NB4 (cell line): Measurements from ENCODE around the gene PRX.

Source experiments
- DNase-seq: peaks from one replicate; pipeline ENCODE4 v3.0.0; 2010; ENCODE audit warnings: low read depth
- H3K4me3 ChIP-seq: one replicate; pipeline ENCODE4 v1.5.1; 2011; ENCODE audit warnings: mild to moderate bottlenecking, low read depth, low read length, moderate library complexity
- MAX ChIP-seq: IDR thresholded peaks from 2 replicates; pipeline ENCODE4 v1.6.1; 2011; ENCODE audit warnings: low read depth, low read length
- MYC ChIP-seq: IDR thresholded peaks from 2 replicates; pipeline ENCODE4 v1.6.1; 2011; ENCODE audit warnings: low read depth, low read length
- POLR2A ChIP-seq: IDR thresholded peaks from 2 replicates; pipeline ENCODE4 v1.6.1; 2011; ENCODE audit warnings: mild to moderate bottlenecking; ENCODE audit not compliant: insufficient read length; ENCODE audit errors: extremely low read depth
- TF ChIP-seq, protein P1 (sequence below): IDR thresholded peaks from one replicate; pipeline ENCODE4 v1.5.1; 2012; ENCODE audit warnings: low read depth, low read length

The PRX gene

GRCh38 chr19:40444825-40445312, 31.7 kb upstream of the PRX start:
- peak overlapping the region; percentile 57 for H3K4me3 ChIP-seq
- no peak for DNase-seq
- TF ChIP-seq POLR2A: no peak
- TF ChIP-seq, protein P1, sequence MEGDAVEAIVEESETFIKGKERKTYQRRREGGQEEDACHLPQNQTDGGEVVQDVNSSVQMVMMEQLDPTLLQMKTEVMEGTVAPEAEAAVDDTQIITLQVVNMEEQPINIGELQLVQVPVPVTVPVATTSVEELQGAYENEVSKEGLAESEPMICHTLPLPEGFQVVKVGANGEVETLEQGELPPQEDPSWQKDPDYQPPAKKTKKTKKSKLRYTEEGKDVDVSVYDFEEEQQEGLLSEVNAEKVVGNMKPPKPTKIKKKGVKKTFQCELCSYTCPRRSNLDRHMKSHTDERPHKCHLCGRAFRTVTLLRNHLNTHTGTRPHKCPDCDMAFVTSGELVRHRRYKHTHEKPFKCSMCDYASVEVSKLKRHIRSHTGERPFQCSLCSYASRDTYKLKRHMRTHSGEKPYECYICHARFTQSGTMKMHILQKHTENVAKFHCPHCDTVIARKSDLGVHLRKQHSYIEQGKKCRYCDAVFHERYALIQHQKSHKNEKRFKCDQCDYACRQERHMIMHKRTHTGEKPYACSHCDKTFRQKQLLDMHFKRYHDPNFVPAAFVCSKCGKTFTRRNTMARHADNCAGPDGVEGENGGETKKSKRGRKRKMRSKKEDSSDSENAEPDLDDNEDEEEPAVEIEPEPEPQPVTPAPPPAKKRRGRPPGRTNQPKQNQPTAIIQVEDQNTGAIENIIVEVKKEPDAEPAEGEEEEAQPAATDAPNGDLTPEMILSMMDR: peak; percentile 4
- peak; percentile 43; the same call in 1 of the 2 replicates for TF ChIP-seq MYC
- TF ChIP-seq MAX: no peak

- H3K4me3 ChIP-seq: peak within 1 kb of the TSS; percentile 93
- peak; percentile 92 for DNase-seq
- TF ChIP-seq POLR2A: peak; percentile 67
- TF ChIP-seq, protein P1: no peak
Measured at GRCh38 chr19:40444000-40444824, 31.0 kb upstream of the PRX start, which contains the start of gene SERTAD3. SERTAD3 (minus strand) TSS chr19:40444335; CDS start chr19:40442080, 2,255 bp downstream.

DNA sequence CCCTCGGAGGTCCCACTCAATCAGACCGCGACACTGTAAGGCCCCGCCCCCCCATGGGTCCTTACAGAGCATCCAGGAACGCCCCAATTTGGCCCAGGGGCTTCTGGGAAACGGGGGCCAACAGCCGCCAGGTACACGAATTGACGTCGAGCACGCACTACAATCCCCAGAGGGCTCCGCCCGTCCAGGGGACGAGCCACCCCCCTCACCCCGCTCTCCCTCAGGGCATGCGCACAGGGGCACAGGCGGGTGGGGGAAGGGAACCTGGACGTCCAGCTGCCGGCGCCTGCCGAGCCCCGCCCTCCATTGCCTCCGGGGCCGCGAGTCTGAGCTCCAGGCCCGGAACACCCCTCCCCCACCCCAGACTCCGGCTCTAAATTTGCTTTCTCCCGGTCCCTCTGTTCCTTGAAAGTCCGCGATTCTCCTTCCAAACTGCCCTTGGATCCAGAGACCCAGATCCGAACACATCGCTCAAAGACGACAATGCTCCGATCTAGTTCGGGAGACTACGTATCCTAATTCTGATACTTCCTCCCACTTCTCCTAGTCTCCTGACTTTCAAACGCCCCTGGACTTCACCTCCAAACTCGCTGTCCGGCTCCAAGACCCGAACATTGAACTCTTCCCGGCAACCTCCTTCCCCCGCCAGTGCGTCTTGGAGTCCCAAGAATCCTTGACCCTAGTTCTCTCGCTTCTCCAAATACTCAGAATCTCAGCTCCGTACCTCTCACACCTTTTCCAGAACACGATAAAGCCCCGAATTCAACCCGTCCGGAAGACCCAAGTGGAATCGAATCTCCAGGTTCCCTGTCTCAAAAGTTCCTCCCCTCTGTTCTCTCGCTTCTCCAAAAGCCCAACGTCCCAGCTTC, 30.2 kb upstream of the PRX start:
- peak overlapping the region; percentile 93 for H3K4me3 ChIP-seq
- peak; percentile 58 for TF ChIP-seq MAX
- TF ChIP-seq, protein P1: no peak
- DNase-seq: peak; percentile 98

GRCh38 chr19:40442328-40443130, 29.4 kb upstream of the PRX start:
- no peak for TF ChIP-seq MYC
- TF ChIP-seq POLR2A: no peak
- TF ChIP-seq MAX: no peak
- TF ChIP-seq, protein P1: no peak
- H3K4me3 ChIP-seq: peak overlapping the region; percentile 64
- no peak for DNase-seq

DNA sequence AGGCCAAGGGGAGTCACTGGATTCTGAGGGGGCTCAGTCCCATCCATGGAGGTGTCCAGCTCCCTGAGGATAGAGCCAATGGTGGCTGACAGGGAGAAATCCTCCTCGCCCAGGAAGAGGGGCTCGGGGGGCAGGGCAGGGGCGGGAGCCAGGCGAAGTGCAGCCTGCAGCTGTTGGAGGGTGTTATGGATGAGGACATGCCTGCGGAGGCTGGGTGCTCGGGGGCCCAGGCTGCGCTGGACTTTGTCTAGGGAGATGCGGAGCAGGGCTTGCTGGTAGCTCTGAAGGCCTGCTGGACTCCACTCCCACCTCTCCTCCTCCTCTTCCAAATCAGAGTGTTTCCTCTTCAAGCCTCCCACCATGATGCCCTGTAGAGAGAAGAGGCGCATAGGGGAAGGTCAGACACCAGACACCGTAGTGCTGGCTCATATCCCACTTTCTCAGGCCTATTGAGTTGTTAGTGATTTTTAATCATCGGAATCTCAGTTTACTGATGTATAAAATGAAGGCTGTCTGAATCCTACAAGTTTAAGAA, 28.6 kb upstream of the PRX start:
- TF ChIP-seq MYC: no peak
- TF ChIP-seq POLR2A: no peak
- TF ChIP-seq, protein P1: no peak
- no peak for DNase-seq
- H3K4me3 ChIP-seq: peak overlapping the region; percentile 64
